ENCODE measurements around the gene PRR5L. TPM values are rescaled to one million over a fixed set of nuclear protein-coding genes. Genes with fewer than 3 reads are reported as not detected.

The PRR5L gene
- polyA plus RNA-seq, 1 donor (not counting 4 experiments of a cell fraction or from before 2014, with no cell fraction given) = 20.1 TPM

DNA sequence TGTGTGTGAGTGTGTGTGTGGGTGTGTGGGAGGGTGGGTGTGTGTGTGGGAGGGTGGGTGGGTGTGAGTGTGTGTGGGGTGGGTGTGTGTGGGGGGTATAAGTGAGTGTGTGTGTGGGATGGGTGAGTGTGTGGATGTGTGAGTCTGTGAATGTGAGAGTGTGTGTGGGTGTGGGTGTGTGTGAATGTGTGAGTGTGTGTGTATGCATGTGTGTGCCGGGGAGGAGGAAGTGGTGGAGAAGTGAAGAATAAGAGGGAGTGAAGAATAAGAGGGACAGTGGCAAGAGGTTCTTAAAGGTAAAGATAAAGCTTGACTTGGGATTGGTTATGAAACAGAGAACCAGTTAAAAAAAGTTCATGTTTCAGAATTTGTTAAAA lies 54.0 kb downstream of the PRR5L start:
- no peak overlapping the region for H3K4me3 ChIP-seq (ENCODE audit: control insufficient read depth in 2 of 3, extremely low read depth in 1 of 3, insufficient read depth in 2 of 3, low read depth in 1 of 3, low read length in 3 of 3)
- no peak overlapping the region for H3K27ac ChIP-seq (ENCODE audit: control insufficient read depth, insufficient read depth, low read length)
- H2AFZ ChIP-seq (ENCODE audit: control insufficient read depth, low read length) = no peak overlapping the region
- no peaks in the 10 kb centered on the region for H3K9me1 ChIP-seq (ENCODE audit: control insufficient read depth, extremely low read depth, insufficient read depth, low read length)
- H3K27me3 ChIP-seq (ENCODE audit: control insufficient read depth, extremely low read depth, insufficient read depth, low read length) = no peaks in the 10 kb centered on the region
- no peaks in the 10 kb centered on the region for H3K79me2 ChIP-seq (ENCODE audit: control insufficient read depth, insufficient read depth, low read length)
- H3K9me3 ChIP-seq (ENCODE audit: control insufficient read depth, low read depth, low read length) = no peaks in the 10 kb centered on the region
- TF ChIP-seq, protein P1, sequence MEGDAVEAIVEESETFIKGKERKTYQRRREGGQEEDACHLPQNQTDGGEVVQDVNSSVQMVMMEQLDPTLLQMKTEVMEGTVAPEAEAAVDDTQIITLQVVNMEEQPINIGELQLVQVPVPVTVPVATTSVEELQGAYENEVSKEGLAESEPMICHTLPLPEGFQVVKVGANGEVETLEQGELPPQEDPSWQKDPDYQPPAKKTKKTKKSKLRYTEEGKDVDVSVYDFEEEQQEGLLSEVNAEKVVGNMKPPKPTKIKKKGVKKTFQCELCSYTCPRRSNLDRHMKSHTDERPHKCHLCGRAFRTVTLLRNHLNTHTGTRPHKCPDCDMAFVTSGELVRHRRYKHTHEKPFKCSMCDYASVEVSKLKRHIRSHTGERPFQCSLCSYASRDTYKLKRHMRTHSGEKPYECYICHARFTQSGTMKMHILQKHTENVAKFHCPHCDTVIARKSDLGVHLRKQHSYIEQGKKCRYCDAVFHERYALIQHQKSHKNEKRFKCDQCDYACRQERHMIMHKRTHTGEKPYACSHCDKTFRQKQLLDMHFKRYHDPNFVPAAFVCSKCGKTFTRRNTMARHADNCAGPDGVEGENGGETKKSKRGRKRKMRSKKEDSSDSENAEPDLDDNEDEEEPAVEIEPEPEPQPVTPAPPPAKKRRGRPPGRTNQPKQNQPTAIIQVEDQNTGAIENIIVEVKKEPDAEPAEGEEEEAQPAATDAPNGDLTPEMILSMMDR (optimal IDR thresholded peaks at IDR 0.05 in 1 of 3, IDR thresholded peaks at IDR 0.05 in 1 of 3, conservative IDR thresholded peaks at IDR 0.05 in 1 of 3; ENCODE audit: extremely low read depth in 1 of 3, insufficient read depth in 2 of 3, low read length in 3 of 3) = no peak
- TF ChIP-seq EZH2 (IDR thresholded peaks at IDR 0.05; ENCODE audit: low read length) = no peak
- H3K36me3 ChIP-seq (ENCODE audit: control insufficient read depth in 2 of 2, extremely low read depth in 1 of 2, insufficient read depth in 2 of 2, low read length in 2 of 2) = no peaks in the 10 kb centered on the region
- peaks cover 16% of the 10 kb centered on the region for H3K4me1 ChIP-seq (ENCODE audit: control insufficient read depth, extremely low read depth, insufficient read depth, low read length)
- H3K9ac ChIP-seq (ENCODE audit: control insufficient read depth, extremely low read depth, insufficient read depth, low read length) = no peak overlapping the region
- no peaks in the 10 kb centered on the region for H4K20me1 ChIP-seq (ENCODE audit: control insufficient read depth, extremely low read depth, insufficient read depth, low read length)
- dilution Hi-C loops (cut with MboI; ENCODE audit: extremely low pct_ligation_motif_present, low sequenced_read_pairs) = no loop called here
- no peak overlapping the region for H3K4me2 ChIP-seq (ENCODE audit: control insufficient read depth, extremely low read depth, insufficient read depth, low read depth, low read length)
- DNase-seq (ENCODE audit: low read depth, low spot score) (no peak), FAIRE-seq (no peak)

DNA sequence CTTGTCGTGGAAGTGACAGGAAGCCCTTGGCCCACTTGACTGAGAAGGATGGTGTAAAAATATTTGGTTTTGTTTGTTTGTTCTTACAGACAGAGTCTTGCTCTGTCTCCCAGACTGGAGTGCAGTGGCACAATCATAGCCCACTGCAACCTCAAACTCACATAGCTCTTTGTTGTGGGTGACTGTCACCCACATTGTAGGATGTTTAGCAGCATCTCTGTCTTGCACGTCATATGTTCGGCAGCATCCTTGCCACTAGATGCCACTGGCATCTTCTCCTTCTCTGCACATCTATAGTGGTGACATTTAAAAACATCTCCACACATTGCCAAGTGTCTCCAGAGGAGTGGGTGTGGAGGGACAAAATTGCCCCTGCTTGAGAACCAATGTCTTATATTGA lies 56.8 kb downstream of the PRR5L start:
- H3K9ac ChIP-seq (ENCODE audit: control insufficient read depth, extremely low read depth, insufficient read depth, low read length) = no peak overlapping the region
- no peaks in the 10 kb centered on the region for H4K20me1 ChIP-seq (ENCODE audit: control insufficient read depth, extremely low read depth, insufficient read depth, low read length)
- H3K4me1 ChIP-seq (ENCODE audit: control insufficient read depth, extremely low read depth, insufficient read depth, low read length) = peaks cover 23% of the 10 kb centered on the region
- no peaks in the 10 kb centered on the region for H3K9me3 ChIP-seq (ENCODE audit: control insufficient read depth, low read depth, low read length)
- H3K27me3 ChIP-seq (ENCODE audit: control insufficient read depth, extremely low read depth, insufficient read depth, low read length) = no peaks in the 10 kb centered on the region
- no peak overlapping the region for H3K4me2 ChIP-seq (ENCODE audit: control insufficient read depth, extremely low read depth, insufficient read depth, low read depth, low read length)
- no peak overlapping the region for H3K27ac ChIP-seq (ENCODE audit: control insufficient read depth, insufficient read depth, low read length)
- H3K4me3 ChIP-seq (ENCODE audit: control insufficient read depth in 2 of 3, extremely low read depth in 1 of 3, insufficient read depth in 2 of 3, low read depth in 1 of 3, low read length in 3 of 3) = no peak overlapping the region
- dilution Hi-C loops (cut with MboI; ENCODE audit: extremely low pct_ligation_motif_present, low sequenced_read_pairs) = no loop called here
- H2AFZ ChIP-seq (ENCODE audit: control insufficient read depth, low read length) = no peak overlapping the region
- TF ChIP-seq, protein P1 (optimal IDR thresholded peaks at IDR 0.05 in 1 of 3, IDR thresholded peaks at IDR 0.05 in 1 of 3, conservative IDR thresholded peaks at IDR 0.05 in 1 of 3; ENCODE audit: extremely low read depth in 1 of 3, insufficient read depth in 2 of 3, low read length in 3 of 3) = peak in 1 of 3 experiments; percentile 44
- no peak for TF ChIP-seq EZH2 (IDR thresholded peaks at IDR 0.05; ENCODE audit: low read length)
- DNase-seq (ENCODE audit: low read depth, low spot score) (no peak), FAIRE-seq (no peak)
- H3K9me1 ChIP-seq (ENCODE audit: control insufficient read depth, extremely low read depth, insufficient read depth, low read length) = no peaks in the 10 kb centered on the region
- no peaks in the 10 kb centered on the region for H3K79me2 ChIP-seq (ENCODE audit: control insufficient read depth, insufficient read depth, low read length)
- no peaks in the 10 kb centered on the region for H3K36me3 ChIP-seq (ENCODE audit: control insufficient read depth in 2 of 2, extremely low read depth in 1 of 2, insufficient read depth in 2 of 2, low read length in 2 of 2)
